Neuron (in vitro differentiated cells): Measurements from ENCODE around the gene PLA2G4D.
"Not testable (repeated sequence)": the region's sequence is repeated elsewhere in the genome, so short reads cannot be mapped to it uniquely, and the experiment has no call there.

Source experiments
- H2AFZ ChIP-seq: one replicate; pipeline ENCODE4 v1.6.1; 2013; ENCODE audit warnings: low read depth, mild to moderate bottlenecking, inconsistent platforms, low read length, moderate library complexity
- H3K27me3 ChIP-seq: one replicate; pipeline ENCODE4 v1.6.1; 2013; ENCODE audit warnings: low read length; ENCODE audit not compliant: insufficient read depth
- H3K36me3 ChIP-seq: one replicate; pipeline ENCODE4 v1.6.1; 2013; ENCODE audit warnings: low read length; ENCODE audit not compliant: insufficient read depth
- H3K4me1 ChIP-seq: one replicate; pipeline ENCODE4 v1.6.1; 2013; ENCODE audit warnings: low read length; ENCODE audit not compliant: insufficient read depth
- H3K4me3 ChIP-seq: 2 replicates; pipeline ENCODE4 v1.5.1; 2013; ENCODE audit warnings: mild to moderate bottlenecking, low read length, moderate library complexity
- H3K9me3 ChIP-seq: one replicate; pipeline ENCODE4 v1.6.1; 2013; ENCODE audit warnings: low read length

PLA2G4D gene

GRCh38 chr15:42093966-42094365 is 396 bp downstream of the PLA2G4D start:
- Histone ChIP-seq H3K9me3 (no peaks in the 10 kb centered on the region), H3K36me3 (no peaks in the 10 kb centered on the region), H2AFZ (no peak overlapping the region), H3K4me1 (peaks cover 19% of the 10 kb centered on the region), H3K27me3 (no peaks in the 10 kb centered on the region), H3K4me3 (no peak overlapping the region)

DNA sequence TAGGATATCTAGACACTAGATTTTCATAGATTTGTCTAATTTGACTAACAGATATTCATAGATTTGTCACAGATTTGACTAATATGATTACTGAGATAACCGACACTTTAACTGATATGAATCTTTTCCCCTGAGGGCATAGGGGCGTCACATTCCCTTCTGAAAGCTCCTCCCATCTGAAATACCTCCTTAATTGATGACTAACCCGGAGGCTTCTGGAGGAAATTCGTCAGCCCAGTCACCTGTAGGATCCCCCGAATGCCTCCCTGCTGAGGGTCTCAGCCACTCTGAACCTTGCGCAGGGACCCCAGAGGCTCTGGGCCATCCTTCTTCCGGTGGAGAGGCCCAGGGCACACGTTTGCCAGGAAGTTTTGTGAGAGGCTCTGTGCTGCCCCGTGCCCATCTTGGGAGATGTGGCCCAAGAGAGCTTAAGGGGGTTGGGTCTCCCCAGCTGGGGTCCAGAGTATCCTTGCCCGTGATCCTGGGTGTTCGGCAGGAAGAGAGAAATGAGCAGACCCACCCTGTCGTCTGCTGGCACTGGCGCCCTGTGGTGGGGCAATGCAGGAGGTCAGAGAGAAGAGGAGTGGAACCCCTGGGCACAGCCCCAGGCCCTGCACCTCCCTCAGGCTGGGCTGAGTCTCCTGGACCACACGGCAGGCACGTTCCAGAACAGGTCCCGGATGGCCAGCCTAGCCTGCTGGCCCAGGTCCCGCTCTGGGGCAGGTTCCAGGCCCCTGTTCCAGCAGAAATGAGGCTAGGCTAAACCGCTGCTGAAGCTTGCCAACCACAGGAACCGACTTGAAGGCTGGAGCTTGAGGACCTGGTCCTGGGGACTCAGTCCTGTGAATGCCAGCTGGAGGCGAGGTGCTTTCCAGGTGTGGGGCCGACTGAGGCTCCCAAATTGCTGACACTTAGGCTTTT is 1.7 kb downstream of the PLA2G4D start:
- H3K4me3 ChIP-seq: no peak overlapping the region
- H3K4me1 ChIP-seq: peaks cover 19% of the 10 kb centered on the region
- no peak overlapping the region for H2AFZ ChIP-seq
- no peaks in the 10 kb centered on the region for H3K9me3 ChIP-seq
- H3K36me3 ChIP-seq: no peaks in the 10 kb centered on the region
- H3K27me3 ChIP-seq: no peaks in the 10 kb centered on the region

DNA sequence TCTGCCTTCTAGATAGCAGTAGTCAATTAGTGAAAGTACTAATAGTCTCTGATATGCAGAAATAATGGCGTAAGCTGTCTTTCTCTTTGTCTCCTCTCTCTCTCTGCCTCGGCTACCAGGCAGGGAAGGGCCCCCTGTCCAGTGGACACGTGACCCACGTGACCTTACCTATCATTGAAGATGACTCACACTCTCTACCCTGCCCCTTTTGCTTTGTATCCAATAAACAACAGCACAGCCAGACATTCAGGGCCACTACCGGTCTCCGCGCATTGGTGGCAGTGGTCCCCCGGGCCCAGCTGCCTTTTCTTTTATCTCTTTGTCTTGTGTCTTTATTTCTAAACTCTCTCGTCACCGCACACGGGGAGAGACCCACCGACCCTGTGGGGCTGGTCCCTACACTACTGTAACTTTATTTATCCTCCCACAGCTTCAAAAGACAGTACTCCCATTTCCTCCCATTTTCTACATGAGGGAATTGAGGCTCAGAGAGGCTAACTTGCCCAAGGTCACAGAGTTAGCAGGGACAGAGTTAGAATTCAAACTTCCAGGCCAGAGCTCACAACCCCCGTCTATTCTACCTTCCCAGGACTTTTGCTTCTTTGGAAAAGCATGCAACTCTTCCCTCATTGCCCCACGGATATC is 2.5 kb downstream of the PLA2G4D start:
- H2AFZ ChIP-seq: peak overlapping the region; percentile 68
- not testable (repeated sequence) for H3K9me3 ChIP-seq, H3K27me3 ChIP-seq

GRCh38 chr15:42090781-42091180 is 3.6 kb downstream of the PLA2G4D start:
- Histone ChIP-seq H2AFZ (no peak overlapping the region), H3K36me3 (no peaks in the 10 kb centered on the region), H3K4me3 (no peak overlapping the region), H3K4me1 (peaks cover 19% of the 10 kb centered on the region), H3K9me3 (no peaks in the 10 kb centered on the region), H3K27me3 (no peaks in the 10 kb centered on the region)

More for the DNA sequence above, 2.5 kb downstream of the PLA2G4D start:
- not testable (repeated sequence) for H3K4me3 ChIP-seq, H3K36me3 ChIP-seq
- H3K4me1 ChIP-seq: peaks cover 19% of the 10 kb centered on the region

DNA sequence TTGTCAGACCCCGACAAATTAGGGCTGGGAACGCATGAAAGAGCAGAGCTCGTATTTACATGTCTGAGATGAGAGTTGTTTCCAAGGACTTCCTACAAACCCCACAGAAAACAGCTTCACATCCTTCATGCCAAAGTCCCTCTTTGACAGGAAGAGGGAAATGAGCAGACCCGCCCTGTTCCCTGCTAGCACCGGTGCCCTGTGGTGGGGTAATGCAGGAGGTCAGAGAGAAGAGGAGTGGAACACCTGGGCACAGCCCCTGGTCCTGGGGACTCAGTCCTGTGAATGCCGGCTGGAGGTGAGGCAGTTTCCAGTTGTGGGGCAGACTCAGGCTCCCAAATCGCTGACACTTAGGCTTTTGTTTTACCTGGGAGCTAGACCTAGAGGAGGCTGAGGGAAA is 4.0 kb downstream of the PLA2G4D start:
- peaks cover 19% of the 10 kb centered on the region for H3K4me1 ChIP-seq
- no peak overlapping the region for H2AFZ ChIP-seq
- no peak overlapping the region for H3K4me3 ChIP-seq
- peaks cover 2% of the 10 kb centered on the region for H3K27me3 ChIP-seq
- H3K9me3 ChIP-seq: no peaks in the 10 kb centered on the region
- H3K36me3 ChIP-seq: no peaks in the 10 kb centered on the region

GRCh38 chr15:42089942-42090341 is 4.4 kb downstream of the PLA2G4D start:
- Histone ChIP-seq H3K36me3 (no peaks in the 10 kb centered on the region), H3K27me3 (peaks cover 3% of the 10 kb centered on the region), H2AFZ (no peak overlapping the region), H3K4me1 (peaks cover 19% of the 10 kb centered on the region), H3K4me3 (no peak overlapping the region), H3K9me3 (no peaks in the 10 kb centered on the region)

- Histone ChIP-seq H3K9me3 (no peaks in the 10 kb centered on the region), H3K4me3 (no peak overlapping the region), H3K4me1 (peaks cover 19% of the 10 kb centered on the region), H3K27me3 (peaks cover 3% of the 10 kb centered on the region), H2AFZ (no peak overlapping the region), H3K36me3 (no peaks in the 10 kb centered on the region)
These were observed 5.3 kb downstream of the PLA2G4D start for GRCh38 chr15:42088801-42089640.

- Histone ChIP-seq H3K27me3 (peaks cover 3% of the 10 kb centered on the region), H2AFZ (no peak overlapping the region), H3K9me3 (no peaks in the 10 kb centered on the region), H3K36me3 (no peaks in the 10 kb centered on the region), H3K4me1 (peaks cover 19% of the 10 kb centered on the region), H3K4me3 (no peak overlapping the region)
These were observed 6.2 kb downstream of the PLA2G4D start for GRCh38 chr15:42087926-42088800.

- H3K27me3 ChIP-seq: peaks cover 3% of the 10 kb centered on the region
These were observed 6.9 kb downstream of the PLA2G4D start for GRCh38 chr15:42087460-42087859.

DNA sequence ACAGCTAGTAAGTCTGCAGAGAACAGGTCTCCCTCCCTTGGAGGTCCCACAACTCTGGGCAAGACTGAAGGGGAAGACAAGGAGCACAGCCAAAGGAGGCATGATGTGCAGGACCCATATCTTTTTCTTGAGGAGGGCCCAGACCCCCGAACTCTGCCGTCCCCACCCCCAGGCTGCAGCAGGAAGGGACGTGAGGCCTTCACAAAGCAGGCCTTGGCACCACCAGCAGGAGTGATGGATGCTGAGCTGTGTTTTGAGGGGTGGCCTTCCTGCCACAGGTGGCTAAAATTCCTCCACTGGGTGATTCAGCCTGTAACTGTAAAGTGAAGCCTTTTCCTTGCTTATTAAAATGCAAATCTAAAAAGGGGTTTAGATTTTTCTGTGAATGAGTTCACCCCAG is 8.6 kb downstream of the PLA2G4D start:
- no peak overlapping the region for H3K4me3 ChIP-seq
- no peaks in the 10 kb centered on the region for H3K9me3 ChIP-seq
- H3K4me1 ChIP-seq: peaks cover 1% of the 10 kb centered on the region
- no peaks in the 10 kb centered on the region for H3K36me3 ChIP-seq
- H3K27me3 ChIP-seq: peaks cover 12% of the 10 kb centered on the region
- H2AFZ ChIP-seq: no peak overlapping the region

More at GRCh38 chr15:42087460-42087859, 6.9 kb downstream of the PLA2G4D start:
- Histone ChIP-seq H3K4me1 (peaks cover 16% of the 10 kb centered on the region), H3K4me3 (no peak overlapping the region), H3K36me3 (no peaks in the 10 kb centered on the region), H2AFZ (no peak overlapping the region), H3K9me3 (no peaks in the 10 kb centered on the region)

GRCh38 chr15:42085236-42085605 is 9.1 kb downstream of the PLA2G4D start:
- Histone ChIP-seq H3K4me3 (no peak overlapping the region), H2AFZ (no peak overlapping the region), H3K27me3 (peaks cover 17% of the 10 kb centered on the region), H3K36me3 (no peaks in the 10 kb centered on the region), H3K4me1 (peaks cover 4% of the 10 kb centered on the region), H3K9me3 (no peaks in the 10 kb centered on the region)

DNA sequence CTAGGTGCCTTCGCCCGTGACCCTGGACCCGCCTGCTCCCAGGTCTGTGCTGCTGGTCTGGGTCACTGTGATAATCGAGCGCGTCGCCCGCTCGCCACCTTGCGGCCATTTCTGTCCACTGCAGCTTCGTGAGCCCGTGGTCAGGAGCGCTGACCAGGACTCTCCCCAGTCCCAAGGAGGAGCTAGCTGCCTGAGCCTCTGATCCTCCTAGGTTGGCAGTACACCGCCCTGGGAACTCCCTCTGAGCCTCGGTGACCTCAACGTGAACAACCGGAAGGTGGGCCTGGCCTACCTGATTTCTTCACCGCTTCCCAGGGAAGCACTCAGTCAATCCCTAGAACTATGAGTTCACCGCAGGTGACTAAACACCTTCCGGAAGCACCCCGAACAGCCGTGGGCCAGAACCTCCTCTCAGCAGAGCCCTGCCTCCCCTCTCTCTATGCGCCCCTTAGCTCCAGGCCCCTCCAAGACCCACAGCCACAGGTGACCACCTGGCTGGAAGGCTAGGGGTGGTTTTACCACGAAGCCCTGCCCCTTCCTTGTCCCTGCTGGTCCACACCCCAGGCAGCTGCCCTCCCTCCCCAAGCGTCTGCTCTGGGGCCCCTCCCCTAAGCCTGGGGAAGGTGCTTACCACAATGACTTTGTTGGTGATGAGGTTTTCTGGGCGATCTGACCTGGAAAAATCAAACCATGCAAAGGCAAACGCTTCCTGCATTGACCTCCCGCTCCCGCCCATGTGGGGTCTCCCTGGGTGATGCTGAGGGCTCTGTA is 9.7 kb downstream of the PLA2G4D start:
- Histone ChIP-seq H2AFZ (no peak overlapping the region), H3K36me3 (no peaks in the 10 kb centered on the region), H3K9me3 (no peaks in the 10 kb centered on the region), H3K4me3 (no peak overlapping the region), H3K4me1 (peaks cover 5% of the 10 kb centered on the region), H3K27me3 (peaks cover 21% of the 10 kb centered on the region)
